Gastrocnemius medialis (tissue), 4 donors: ENCODE data around the gene ATXN1. TPM values are rescaled to one million over a fixed set of nuclear protein-coding genes. Genes with fewer than 3 reads are reported as not detected.

Experiments used
- ATAC-seq, 2 donors: fragments of 150-250 bp; one replicate each; pipeline ENCODE4 v1.9.1; 2016
- DNase-seq, 2 donors: peaks; one replicate each; pipeline ENCODE4 v3.0.0-alpha.2; 2019
- H3K27ac ChIP-seq, 4 donors: fragments of 200-600 bp; sonication (generic); 1 replicate in 1 of 4; 2 replicates in 3 of 4; pipeline ENCODE4 v1.5.1; 2016 to 2018; ENCODE audit warnings: mild to moderate bottlenecking in 2 of 4, moderate library complexity in 1 of 4
- H3K27me3 ChIP-seq, 3 donors: fragments of 200-600 bp; sonication (generic) in 2 of 3; 1 replicate in 1 of 3; 2 replicates in 2 of 3; pipeline versions ENCODE4 v1.5.1 to v1.6.0; 2016 to 2019; ENCODE audit warnings: mild to moderate bottlenecking in 1 of 3, moderate library complexity in 1 of 3
- H3K36me3 ChIP-seq, 2 donors: fragments of 200-600 bp; sonication (generic) in 1 of 2; one replicate each; pipeline ENCODE4 v1.5.1; 2017 to 2018
- H3K4me1 ChIP-seq, 2 donors: fragments of 200-600 bp; sonication (generic) in 1 of 2; one replicate each; pipeline ENCODE4 v1.5.1; 2016 to 2017; ENCODE audit warnings: mild to moderate bottlenecking in 2 of 2
- H3K4me3 ChIP-seq, 4 donors: fragments of 200-600 bp; sonication (generic) in 3 of 4; 1 replicate in 1 of 4; 2 replicates in 3 of 4; pipeline ENCODE4 v1.5.1; 2016 to 2019; ENCODE audit warnings: mild to moderate bottlenecking in 2 of 4
- H3K9me3 ChIP-seq, 3 donors: fragments of 200-600 bp; sonication (generic) in 2 of 3; 1 replicate in 1 of 3; 2 replicates in 2 of 3; pipeline ENCODE4 v1.5.1; 2016 to 2019
- POLR2A ChIP-seq, 2 donors: fragments of 450-650 bp; IDR thresholded peaks; one replicate each; pipeline ENCODE4 v1.6.1; 2017; ENCODE audit warnings: antibody characterized with exemption in 2 of 2, mild to moderate bottlenecking in 2 of 2, moderate library complexity in 2 of 2
- in situ Hi-C, 4 donors: fragments of 200-750 bp; cut with MboI; loops; one replicate each; pipeline versions ENCODE4 v1.15.0 to v1.8.0; 2017; ENCODE audit warnings: low sequenced_read_pairs in 4 of 4
- intact Hi-C: fragments of 100-400 bp; cut with DNase I; formaldehyde crosslinking; loops from one replicate; pipeline ENCODE4 v1.15.1; 2023; ENCODE audit warnings: low total_unique reads
- total RNA-seq, 4 donors: library from RNA; depleted of rRNA; stranded (reverse); fragments of >200 nt; gene quantifications; one replicate each; pipeline versions ENCODE4 v1.1.0 to v1.2.3, GENCODE V29; 2016
- TF ChIP-seq, protein P1 (sequence below), 5 experiments: fragments of 450-650 bp in 3 of 5; fragments of 200-600 bp in 2 of 5; sonication (generic) in 2 of 5; IDR thresholded peaks in 4 of 5; conservative IDR thresholded peaks in 1 of 5; 1 replicate in 4 of 5; 2 replicates in 1 of 5; pipeline ENCODE4 v1.5.1; 2016 to 2019; ENCODE audit warnings: antibody characterized with exemption in 5 of 5, mild to moderate bottlenecking in 3 of 5, moderate library complexity in 3 of 5

The ATXN1 gene
- total RNA-seq, 4 donors from 2014 or later: 21.8 to 42.9 (median 33.1) TPM

DNA sequence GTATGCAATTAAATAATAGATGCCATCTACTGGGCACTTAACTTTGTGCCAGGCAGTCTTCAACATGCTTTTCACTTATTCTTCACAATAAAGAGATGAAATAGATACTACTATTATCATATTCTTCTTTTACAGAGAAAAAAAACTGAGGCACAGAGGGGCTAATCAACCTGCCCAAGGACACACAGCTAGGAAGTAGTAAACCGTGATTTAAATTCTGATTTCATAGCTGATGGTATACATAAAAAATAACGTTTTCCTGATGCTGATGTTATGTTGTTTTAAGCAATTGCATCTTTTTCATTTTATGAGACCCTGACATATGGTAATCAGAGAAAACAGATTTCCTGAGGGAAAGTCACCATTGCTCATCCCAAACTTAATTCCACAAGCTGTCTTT, 45.1 kb upstream of the ATXN1 start:
- no peak for ATAC-seq

DNA sequence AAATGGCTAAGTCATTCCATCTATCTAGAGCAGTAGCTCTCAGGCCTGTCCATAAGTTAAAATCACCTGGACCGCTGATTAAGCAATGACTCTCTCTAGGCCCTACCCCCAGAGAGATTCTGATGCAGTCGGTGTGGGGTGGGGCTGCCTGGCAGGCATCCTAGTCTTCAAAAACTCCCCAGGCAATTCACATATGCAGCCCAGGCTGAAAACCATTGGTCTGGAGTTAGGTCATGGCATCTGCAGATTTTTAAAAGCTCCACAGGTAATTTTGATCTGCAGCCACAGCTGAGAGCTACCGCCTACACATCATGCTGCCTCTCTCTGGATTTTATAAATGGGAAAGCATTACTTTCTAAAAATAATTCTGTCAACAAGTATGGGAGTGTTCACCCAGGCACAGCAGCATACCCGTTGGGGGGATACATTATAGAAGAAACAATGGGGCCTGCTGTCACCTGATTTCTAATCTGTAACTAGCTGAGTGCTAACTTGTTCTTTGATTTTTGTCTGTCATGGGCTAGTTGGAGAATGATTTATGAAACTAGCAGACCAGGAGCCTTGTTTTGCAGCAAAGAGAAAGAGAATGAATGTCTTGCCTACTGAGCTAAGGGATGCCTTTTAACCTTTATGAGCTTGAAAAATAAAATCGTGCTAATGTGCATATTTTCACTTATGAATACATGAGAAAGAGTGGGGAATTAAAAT, 44.1 kb upstream of the ATXN1 start:
- Histone ChIP-seq H3K27me3 (no peaks in the 10 kb centered on the region), H3K4me1 (peaks cover 18 to 25% of the 10 kb centered on the region in 2 donors), H3K27ac (no peak overlapping the region), H3K4me3 (no peak overlapping the region), H3K9me3 (no peaks in the 10 kb centered on the region), H3K36me3 (no peaks in the 10 kb centered on the region)
- ATAC-seq (no peak), DNase-seq (no peak)
- in situ Hi-C loops: loop anchor here in 1 of 4 donors (25.0 kb wide), 1 partner anchor 157 kb away; no protein-coding TSS in a partner anchor
- TF ChIP-seq POLR2A (IDR thresholded peaks at IDR 0.05): no peak
- TF ChIP-seq, protein P1, sequence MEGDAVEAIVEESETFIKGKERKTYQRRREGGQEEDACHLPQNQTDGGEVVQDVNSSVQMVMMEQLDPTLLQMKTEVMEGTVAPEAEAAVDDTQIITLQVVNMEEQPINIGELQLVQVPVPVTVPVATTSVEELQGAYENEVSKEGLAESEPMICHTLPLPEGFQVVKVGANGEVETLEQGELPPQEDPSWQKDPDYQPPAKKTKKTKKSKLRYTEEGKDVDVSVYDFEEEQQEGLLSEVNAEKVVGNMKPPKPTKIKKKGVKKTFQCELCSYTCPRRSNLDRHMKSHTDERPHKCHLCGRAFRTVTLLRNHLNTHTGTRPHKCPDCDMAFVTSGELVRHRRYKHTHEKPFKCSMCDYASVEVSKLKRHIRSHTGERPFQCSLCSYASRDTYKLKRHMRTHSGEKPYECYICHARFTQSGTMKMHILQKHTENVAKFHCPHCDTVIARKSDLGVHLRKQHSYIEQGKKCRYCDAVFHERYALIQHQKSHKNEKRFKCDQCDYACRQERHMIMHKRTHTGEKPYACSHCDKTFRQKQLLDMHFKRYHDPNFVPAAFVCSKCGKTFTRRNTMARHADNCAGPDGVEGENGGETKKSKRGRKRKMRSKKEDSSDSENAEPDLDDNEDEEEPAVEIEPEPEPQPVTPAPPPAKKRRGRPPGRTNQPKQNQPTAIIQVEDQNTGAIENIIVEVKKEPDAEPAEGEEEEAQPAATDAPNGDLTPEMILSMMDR (IDR thresholded peaks at IDR 0.05 in 4 of 5, conservative IDR thresholded peaks at IDR 0.05 in 1 of 5): no peak
- intact Hi-C loops: loop anchor here (10.0 kb wide), 1 partner anchor 159 kb away; no protein-coding TSS in a partner anchor

More for the DNA sequence above, 45.1 kb upstream of the ATXN1 start:
- intact Hi-C loops (loop anchor here (10.0 kb wide), 1 partner anchor 158 kb away; no protein-coding TSS in a partner anchor), in situ Hi-C loops (loop anchor here in 1 of 4 donors (25.0 kb wide), 1 partner anchor 156 kb away; no protein-coding TSS in a partner anchor)
- Histone ChIP-seq H3K27ac (no peak overlapping the region), H3K9me3 (no peaks in the 10 kb centered on the region), H3K27me3 (no peaks in the 10 kb centered on the region), H3K36me3 (no peaks in the 10 kb centered on the region), H3K4me1 (peaks cover 12 to 16% of the 10 kb centered on the region in 2 donors), H3K4me3 (no peak overlapping the region)
- no peak for DNase-seq
- TF ChIP-seq, protein P1 (IDR thresholded peaks at IDR 0.05 in 4 of 5, conservative IDR thresholded peaks at IDR 0.05 in 1 of 5): no peak

DNA sequence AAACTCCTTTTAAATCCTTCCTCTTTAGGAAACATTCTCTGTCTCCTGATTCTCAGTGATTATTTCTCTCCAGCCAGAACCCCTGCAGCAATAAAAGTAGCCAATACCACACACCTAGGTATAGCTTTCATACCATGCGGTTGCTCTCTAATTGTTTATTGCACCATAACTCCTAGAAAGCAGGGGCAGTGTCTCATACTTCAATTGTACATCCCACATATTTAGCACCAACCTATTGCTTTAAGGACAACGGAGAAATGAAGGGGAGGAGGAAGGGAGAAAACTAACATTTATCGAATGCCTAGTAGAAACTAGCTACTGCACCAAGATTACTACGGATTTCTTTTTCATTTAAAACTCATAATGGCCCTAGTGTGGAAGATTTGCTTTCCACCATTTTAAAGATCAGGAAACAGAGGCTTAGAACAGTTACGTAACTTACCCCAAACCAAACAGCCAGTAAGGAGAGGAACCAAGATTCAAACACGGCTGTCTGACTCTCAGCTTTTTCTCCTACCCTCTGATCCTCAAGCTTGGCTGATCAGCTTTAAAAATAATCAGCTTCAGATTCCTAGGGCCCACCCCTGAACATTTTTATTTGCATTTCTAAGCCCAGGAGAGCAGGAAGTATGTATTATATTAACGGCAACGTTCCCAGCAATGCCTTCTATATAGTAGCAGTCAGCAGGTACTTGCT, 43.4 kb upstream of the ATXN1 start:
- in situ Hi-C loops: loop anchor here in 1 of 4 donors (25.0 kb wide), 1 partner anchor 158 kb away; no protein-coding TSS in a partner anchor
- intact Hi-C loops: loop anchor here (5.0 to 10.0 kb wide), 2 partner anchors 43 to 160 kb away; no protein-coding TSS in a partner anchor
- no peak overlapping the region for H3K4me3 ChIP-seq
- DNase-seq (no peak), ATAC-seq (no peak)
- TF ChIP-seq, protein P1 (IDR thresholded peaks at IDR 0.05 in 4 of 5, conservative IDR thresholded peaks at IDR 0.05 in 1 of 5): no peak
- no peak for TF ChIP-seq POLR2A (IDR thresholded peaks at IDR 0.05)
- no peaks in the 10 kb centered on the region for H3K36me3 ChIP-seq
- H3K27ac ChIP-seq: no peak overlapping the region
- H3K9me3 ChIP-seq: no peaks in the 10 kb centered on the region
- peaks cover 18 to 25% of the 10 kb centered on the region in 2 donors for H3K4me1 ChIP-seq
- H3K27me3 ChIP-seq: no peaks in the 10 kb centered on the region

- Histone ChIP-seq H3K27me3 (no peaks in the 10 kb centered on the region), H3K36me3 (no peaks in the 10 kb centered on the region), H3K4me3 (no peak overlapping the region), H3K27ac (no peak overlapping the region), H3K9me3 (no peaks in the 10 kb centered on the region), H3K4me1 (peaks cover 22 to 25% of the 10 kb centered on the region in 2 donors)
- in situ Hi-C loops: loop anchor here in 1 of 4 donors (25.0 kb wide), 1 partner anchor 159 kb away; no protein-coding TSS in a partner anchor
- intact Hi-C loops: loop anchor here (5.0 to 10.0 kb wide), 2 partner anchors 44 to 161 kb away; no protein-coding TSS in a partner anchor
- no peak for ATAC-seq
- TF ChIP-seq, protein P1 (IDR thresholded peaks at IDR 0.05 in 4 of 5, conservative IDR thresholded peaks at IDR 0.05 in 1 of 5): no peak
- TF ChIP-seq POLR2A (IDR thresholded peaks at IDR 0.05): no peak
- no peak for DNase-seq
Measured at GRCh38 chr6:16803294-16804200, 42.3 kb upstream of the ATXN1 start.
